ENCODE measurements around the gene NME7.

NME7 gene

GRCh38 chr1:169106095-169106920 is 261.3 kb downstream of the NME7 start, which contains the start of gene ATP1B1:
ATP1B1 (plus strand) TSS chr1:169106690; CDS start chr1:169106830, 140 bp downstream.
- H3K9me3 ChIP-seq (ENCODE audit: control insufficient read depth in 1 of 2, low read length in 2 of 2), result no peaks in the 10 kb centered on the region
- H3K36me3 ChIP-seq (ENCODE audit: control insufficient read depth in 1 of 2, insufficient read depth in 2 of 2, low read length in 2 of 2), result peaks cover 2 to 5% of the 10 kb centered on the region in 2 donors
- H3K9ac ChIP-seq (ENCODE audit: low read depth in 1 of 2, low read length in 2 of 2), result peak within 1 kb of the TSS; percentile 90 to 93
- H3K4me1 ChIP-seq (ENCODE audit: control insufficient read depth in 1 of 2, insufficient read depth in 2 of 2, low read length in 2 of 2), result peaks cover 45 to 51% of the 10 kb centered on the region in 2 donors
- no peaks in the 10 kb centered on the region for H3K27me3 ChIP-seq (ENCODE audit: control insufficient read depth in 1 of 2, insufficient read depth in 2 of 2, low read length in 2 of 2)
- peak within 1 kb of the TSS; percentile 91 for H3K27ac ChIP-seq (ENCODE audit: low read depth, low read length)
- H3K4me3 ChIP-seq (ENCODE audit: low read depth in 1 of 2, low read length in 2 of 2), result peak within 1 kb of the TSS; percentile 87 to 94

DNA sequence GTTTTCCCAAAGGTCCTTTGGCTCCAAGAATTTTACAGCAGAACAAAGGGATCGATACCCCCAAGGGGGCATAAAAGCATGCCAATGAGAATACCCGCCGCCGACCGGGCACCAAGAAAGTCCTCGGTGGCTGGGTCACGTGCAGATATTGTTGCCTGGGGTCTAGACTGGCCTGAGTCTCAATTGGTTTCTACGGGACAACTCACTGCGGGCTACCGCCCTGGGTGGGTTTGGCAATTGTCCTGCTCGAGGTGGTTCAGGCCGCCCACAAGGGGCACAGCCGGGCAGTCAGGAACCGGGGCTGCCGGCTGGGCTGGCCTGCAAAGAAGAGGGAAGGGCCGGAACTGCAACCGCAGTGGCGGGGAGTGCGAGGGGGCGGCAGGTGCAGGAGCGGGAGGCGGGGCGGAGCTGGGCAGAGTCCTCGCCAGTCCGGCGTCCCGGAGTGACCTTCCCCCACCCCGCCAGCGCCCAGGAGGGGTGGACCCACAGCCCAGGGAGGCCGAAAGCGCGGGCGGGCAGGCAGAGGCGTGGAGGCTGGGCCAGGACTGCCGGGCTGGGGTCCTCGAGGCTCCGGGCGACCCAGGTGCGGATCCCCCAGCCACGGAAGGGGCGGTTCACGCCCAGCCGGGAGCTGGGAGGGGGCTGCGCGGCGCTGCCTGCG is 262.0 kb downstream of the NME7 start:
- peaks cover 46 to 57% of the 10 kb centered on the region in 2 donors for H3K4me1 ChIP-seq (ENCODE audit: control insufficient read depth in 1 of 2, insufficient read depth in 2 of 2, low read length in 2 of 2)
- H3K27ac ChIP-seq (ENCODE audit: low read depth, low read length), result peak overlapping the region; percentile 91

GRCh38 chr1:169105087-169105433 is 262.5 kb downstream of the NME7 start:
- Histone ChIP-seq H3K9me3 (ENCODE audit: control insufficient read depth in 1 of 2, low read length in 2 of 2) (no peaks in the 10 kb centered on the region), H3K9ac (ENCODE audit: low read depth in 1 of 2, low read length in 2 of 2) (peak overlapping the region; percentile 12 to 93), H3K27ac (ENCODE audit: low read depth, low read length) (peak overlapping the region; percentile 91), H3K4me3 (ENCODE audit: low read depth in 1 of 2, low read length in 2 of 2) (peak overlapping the region; percentile 59 to 94), H3K4me1 (ENCODE audit: control insufficient read depth in 1 of 2, insufficient read depth in 2 of 2, low read length in 2 of 2) (peaks cover 48 to 58% of the 10 kb centered on the region in 2 donors), H3K27me3 (ENCODE audit: control insufficient read depth in 1 of 2, insufficient read depth in 2 of 2, low read length in 2 of 2) (no peaks in the 10 kb centered on the region), H3K36me3 (ENCODE audit: control insufficient read depth in 1 of 2, insufficient read depth in 2 of 2, low read length in 2 of 2) (peaks cover 0 to 3% of the 10 kb centered on the region in 2 donors)

More for the DNA sequence above, 262.0 kb downstream of the NME7 start:
- peak overlapping the region; percentile 59 to 94 for H3K4me3 ChIP-seq (ENCODE audit: low read depth in 1 of 2, low read length in 2 of 2)
- no peaks in the 10 kb centered on the region for H3K9me3 ChIP-seq (ENCODE audit: control insufficient read depth in 1 of 2, low read length in 2 of 2)
- peak overlapping the region; percentile 12 to 93 for H3K9ac ChIP-seq (ENCODE audit: low read depth in 1 of 2, low read length in 2 of 2)
- no peaks in the 10 kb centered on the region for H3K27me3 ChIP-seq (ENCODE audit: control insufficient read depth in 1 of 2, insufficient read depth in 2 of 2, low read length in 2 of 2)
- peaks cover 0 to 3% of the 10 kb centered on the region in 2 donors for H3K36me3 ChIP-seq (ENCODE audit: control insufficient read depth in 1 of 2, insufficient read depth in 2 of 2, low read length in 2 of 2)

- H3K9ac ChIP-seq (ENCODE audit: low read depth in 1 of 2, low read length in 2 of 2), result peak overlapping the region; percentile 78
- no peaks in the 10 kb centered on the region for H3K27me3 ChIP-seq (ENCODE audit: control insufficient read depth in 1 of 2, insufficient read depth in 2 of 2, low read length in 2 of 2)
- H3K9me3 ChIP-seq (ENCODE audit: control insufficient read depth in 1 of 2, low read length in 2 of 2), result no peaks in the 10 kb centered on the region
- H3K27ac ChIP-seq (ENCODE audit: low read depth, low read length), result peak overlapping the region; percentile 80
- peak overlapping the region; percentile 76 to 79 for H3K4me3 ChIP-seq (ENCODE audit: low read depth in 1 of 2, low read length in 2 of 2)
- peaks cover 45 to 52% of the 10 kb centered on the region in 2 donors for H3K4me1 ChIP-seq (ENCODE audit: control insufficient read depth in 1 of 2, insufficient read depth in 2 of 2, low read length in 2 of 2)
- H3K36me3 ChIP-seq (ENCODE audit: control insufficient read depth in 1 of 2, insufficient read depth in 2 of 2, low read length in 2 of 2), result peaks cover 0 to 3% of the 10 kb centered on the region in 2 donors
Observed at GRCh38 chr1:169103480-169103893, 264.1 kb downstream of the NME7 start.

- Histone ChIP-seq H3K4me1 (ENCODE audit: control insufficient read depth in 1 of 2, insufficient read depth in 2 of 2, low read length in 2 of 2) (peaks cover 45 to 52% of the 10 kb centered on the region in 2 donors), H3K27ac (ENCODE audit: low read depth, low read length) (peak overlapping the region; percentile 80), H3K27me3 (ENCODE audit: control insufficient read depth in 1 of 2, insufficient read depth in 2 of 2, low read length in 2 of 2) (no peaks in the 10 kb centered on the region), H3K9me3 (ENCODE audit: control insufficient read depth in 1 of 2, low read length in 2 of 2) (no peaks in the 10 kb centered on the region), H3K36me3 (ENCODE audit: control insufficient read depth in 1 of 2, insufficient read depth in 2 of 2, low read length in 2 of 2) (peaks cover 0 to 1% of the 10 kb centered on the region in 2 donors), H3K9ac (ENCODE audit: low read depth in 1 of 2, low read length in 2 of 2) (peak overlapping the region; percentile 78), H3K4me3 (ENCODE audit: low read depth in 1 of 2, low read length in 2 of 2) (peak overlapping the region; percentile 76 to 79)
Observed at GRCh38 chr1:169103002-169103401, 264.6 kb downstream of the NME7 start.

GRCh38 chr1:169102567-169102966 is 265.0 kb downstream of the NME7 start:
- Histone ChIP-seq H3K27me3 (ENCODE audit: control insufficient read depth in 1 of 2, insufficient read depth in 2 of 2, low read length in 2 of 2) (no peaks in the 10 kb centered on the region), H3K4me1 (ENCODE audit: control insufficient read depth in 1 of 2, insufficient read depth in 2 of 2, low read length in 2 of 2) (peaks cover 45 to 52% of the 10 kb centered on the region in 2 donors), H3K36me3 (ENCODE audit: control insufficient read depth in 1 of 2, insufficient read depth in 2 of 2, low read length in 2 of 2) (no peaks in the 10 kb centered on the region), H3K4me3 (ENCODE audit: low read depth in 1 of 2, low read length in 2 of 2) (peak overlapping the region; percentile 76 to 79), H3K27ac (ENCODE audit: low read depth, low read length) (peak overlapping the region; percentile 80), H3K9me3 (ENCODE audit: control insufficient read depth in 1 of 2, low read length in 2 of 2) (no peaks in the 10 kb centered on the region), H3K9ac (ENCODE audit: low read depth in 1 of 2, low read length in 2 of 2) (peak overlapping the region; percentile 78)

GRCh38 chr1:169100651-169101088 is 266.9 kb downstream of the NME7 start:
- H3K4me3 ChIP-seq (ENCODE audit: low read depth in 1 of 2, low read length in 2 of 2), result peak overlapping the region; percentile 34 to 79
- H3K36me3 ChIP-seq (ENCODE audit: control insufficient read depth in 1 of 2, insufficient read depth in 2 of 2, low read length in 2 of 2), result no peaks in the 10 kb centered on the region
- H3K27me3 ChIP-seq (ENCODE audit: control insufficient read depth in 1 of 2, insufficient read depth in 2 of 2, low read length in 2 of 2), result no peaks in the 10 kb centered on the region
- peaks cover 45 to 52% of the 10 kb centered on the region in 2 donors for H3K4me1 ChIP-seq (ENCODE audit: control insufficient read depth in 1 of 2, insufficient read depth in 2 of 2, low read length in 2 of 2)
- H3K9ac ChIP-seq (ENCODE audit: low read depth in 1 of 2, low read length in 2 of 2), result peak overlapping the region in 1 of 2 donors; percentile 21
- no peaks in the 10 kb centered on the region for H3K9me3 ChIP-seq (ENCODE audit: control insufficient read depth in 1 of 2, low read length in 2 of 2)
- H3K27ac ChIP-seq (ENCODE audit: low read depth, low read length), result no peak overlapping the region

DNA sequence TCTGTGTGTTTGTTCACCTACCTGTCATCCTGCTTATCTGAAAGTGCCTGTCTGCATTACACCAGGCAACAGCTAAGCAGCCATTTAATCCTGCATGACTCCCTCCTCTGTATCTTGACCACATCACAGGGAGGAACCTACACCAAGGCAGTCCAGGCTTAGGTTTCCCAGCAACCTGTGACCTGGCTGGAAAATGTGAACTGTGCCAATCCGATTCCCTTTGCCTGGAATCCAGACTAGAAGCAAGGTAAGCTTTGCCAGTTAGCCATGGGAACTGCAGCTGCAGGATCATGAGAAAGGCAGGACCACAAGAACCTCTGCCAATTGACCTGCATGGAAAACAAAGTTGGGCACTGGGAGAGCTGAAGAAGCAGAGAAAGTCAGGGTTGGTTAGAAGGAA is 267.4 kb downstream of the NME7 start:
- Histone ChIP-seq H3K9ac (ENCODE audit: low read depth in 1 of 2, low read length in 2 of 2) (peak overlapping the region in 1 of 2 donors; percentile 20), H3K9me3 (ENCODE audit: control insufficient read depth in 1 of 2, low read length in 2 of 2) (no peaks in the 10 kb centered on the region), H3K4me3 (ENCODE audit: low read depth in 1 of 2, low read length in 2 of 2) (peak overlapping the region; percentile 23 to 34), H3K36me3 (ENCODE audit: control insufficient read depth in 1 of 2, insufficient read depth in 2 of 2, low read length in 2 of 2) (no peaks in the 10 kb centered on the region), H3K27me3 (ENCODE audit: control insufficient read depth in 1 of 2, insufficient read depth in 2 of 2, low read length in 2 of 2) (no peaks in the 10 kb centered on the region), H3K27ac (ENCODE audit: low read depth, low read length) (no peak overlapping the region), H3K4me1 (ENCODE audit: control insufficient read depth in 1 of 2, insufficient read depth in 2 of 2, low read length in 2 of 2) (peaks cover 46 to 50% of the 10 kb centered on the region in 2 donors)

- no peaks in the 10 kb centered on the region for H3K27me3 ChIP-seq (ENCODE audit: control insufficient read depth in 1 of 2, insufficient read depth in 2 of 2, low read length in 2 of 2)
- H3K36me3 ChIP-seq (ENCODE audit: control insufficient read depth in 1 of 2, insufficient read depth in 2 of 2, low read length in 2 of 2), result no peaks in the 10 kb centered on the region
- H3K9me3 ChIP-seq (ENCODE audit: control insufficient read depth in 1 of 2, low read length in 2 of 2), result no peaks in the 10 kb centered on the region
- no peak overlapping the region for H3K9ac ChIP-seq (ENCODE audit: low read depth in 1 of 2, low read length in 2 of 2)
- H3K4me1 ChIP-seq (ENCODE audit: control insufficient read depth in 1 of 2, insufficient read depth in 2 of 2, low read length in 2 of 2), result peaks cover 44 to 49% of the 10 kb centered on the region in 2 donors
- no peak overlapping the region for H3K27ac ChIP-seq (ENCODE audit: low read depth, low read length)
- H3K4me3 ChIP-seq (ENCODE audit: low read depth in 1 of 2, low read length in 2 of 2), result no peak overlapping the region
Observed at GRCh38 chr1:169099561-169099960, 268.0 kb downstream of the NME7 start.

DNA sequence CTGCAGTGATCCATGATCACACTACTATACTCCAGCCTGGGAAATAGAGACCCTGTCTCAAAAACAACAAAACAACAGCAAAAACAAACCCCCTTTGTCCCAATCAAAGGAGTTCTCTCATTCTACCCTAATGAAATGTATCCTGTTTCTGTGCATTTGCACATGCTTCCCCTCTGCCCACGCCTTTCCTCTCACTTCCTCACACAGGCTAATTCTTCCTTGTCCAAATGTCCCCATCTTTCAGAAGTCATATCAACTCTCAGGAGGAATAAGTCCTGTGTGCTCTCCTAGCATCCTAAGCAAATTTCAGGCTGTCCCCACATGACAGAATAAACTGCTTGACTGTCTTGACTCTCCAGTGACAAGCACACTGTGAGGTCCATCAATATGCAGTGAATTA is 269.2 kb downstream of the NME7 start:
- H3K9me3 ChIP-seq (ENCODE audit: control insufficient read depth in 1 of 2, low read length in 2 of 2), result no peaks in the 10 kb centered on the region
- H3K4me3 ChIP-seq (ENCODE audit: low read depth in 1 of 2, low read length in 2 of 2), result no peak overlapping the region
- H3K9ac ChIP-seq (ENCODE audit: low read depth in 1 of 2, low read length in 2 of 2), result no peak overlapping the region
- H3K4me1 ChIP-seq (ENCODE audit: control insufficient read depth in 1 of 2, insufficient read depth in 2 of 2, low read length in 2 of 2), result peaks cover 34 to 38% of the 10 kb centered on the region in 2 donors
- H3K27me3 ChIP-seq (ENCODE audit: control insufficient read depth in 1 of 2, insufficient read depth in 2 of 2, low read length in 2 of 2), result no peaks in the 10 kb centered on the region
- H3K36me3 ChIP-seq (ENCODE audit: control insufficient read depth in 1 of 2, insufficient read depth in 2 of 2, low read length in 2 of 2), result no peaks in the 10 kb centered on the region
- H3K27ac ChIP-seq (ENCODE audit: low read depth, low read length), result no peak overlapping the region
